ENCODE results near the gene NEDD8. TPM values are rescaled to one million over a fixed set of nuclear protein-coding genes. Genes with fewer than 3 reads are reported as not detected.

NEDD8 gene
- total and polyA plus RNA-seq, 2 donors (not counting 3 experiments of a cell fraction or from before 2014, with no cell fraction given): 243 to 316 TPM

GRCh38 chr14:24264298-24264697 is 32.1 kb upstream of the NEDD8 start:
- no peak for DNase-seq (ENCODE audit: low read depth, low spot score)
- peaks cover 2 to 18% of the 10 kb centered on the region in 2 experiments for H3K36me3 ChIP-seq (ENCODE audit: control insufficient read depth in 2 of 2, extremely low read depth in 1 of 2, insufficient read depth in 2 of 2, low read length in 2 of 2)
- H3K79me2 ChIP-seq (ENCODE audit: control insufficient read depth, insufficient read depth, low read length): no peaks in the 10 kb centered on the region
- dilution Hi-C loops (cut with MboI; ENCODE audit: extremely low pct_ligation_motif_present, low sequenced_read_pairs) (no loop called here), intact Hi-C loops (cut with micrococcal nuclease) (no loop called here)
- H3K9me1 ChIP-seq (replicated peaks; ENCODE audit: control insufficient read depth, extremely low read depth, insufficient read depth, low read length): no peaks in the 10 kb centered on the region
- no peak for FAIRE-seq
- no peak overlapping the region for H2AFZ ChIP-seq (ENCODE audit: low read depth, low read length)
- POLR2A ChIA-PET: no interaction called here
- H4K20me1 ChIP-seq (replicated peaks; ENCODE audit: control insufficient read depth, extremely low read depth, insufficient read depth, low read length): no peaks in the 10 kb centered on the region
- no peak overlapping the region for H3K9ac ChIP-seq (replicated peaks; ENCODE audit: extremely low read depth, insufficient read depth, low read length)
- H3K4me2 ChIP-seq (ENCODE audit: insufficient read depth, low read length): no peak overlapping the region
- no peaks in the 10 kb centered on the region for H3K4me1 ChIP-seq (ENCODE audit: control insufficient read depth, extremely low read depth, insufficient read depth, low read length)
- CTCF ChIA-PET: interaction anchor here (0.7 to 1.7 kb wide), 2 partner anchors 32 to 49 kb away, joined by 4 read pairs; partner anchors contain the start of gene MDP1
- no TSS peak for BruUV-seq (replicated peaks)
- H3K9me3 ChIP-seq (replicated peaks; ENCODE audit: control insufficient read depth, insufficient read depth, low read length): no peaks in the 10 kb centered on the region
- no peak overlapping the region for H3K27ac ChIP-seq (ENCODE audit: insufficient read depth, low read depth, low read length)
- TF ChIP-seq POLR2AphosphoS5 (IDR thresholded peaks at IDR 0.05; ENCODE audit: insufficient read depth, low read depth, low read length) (no peak), FOS (IDR thresholded peaks at IDR 0.05; ENCODE audit: borderline replicate concordance, insufficient read depth, low read length) (no peak), JUN (IDR thresholded peaks at IDR 0.05; ENCODE audit: borderline replicate concordance, insufficient read depth, insufficient read length, low read depth) (no peak), EZH2 (IDR thresholded peaks at IDR 0.05; ENCODE audit: borderline replicate concordance, low read depth, low read length, severe bottlenecking) (no peak), CTCF (IDR thresholded peaks at IDR 0.05; ENCODE audit: extremely low read depth in 1 of 2, insufficient read depth in 1 of 2, low read depth in 1 of 2, low read length in 2 of 2) (no peak), POLR2A (IDR thresholded peaks at IDR 0.05; ENCODE audit: low read depth, low read length) (no peak), MAX (IDR thresholded peaks at IDR 0.05; ENCODE audit: insufficient read depth, insufficient read length) (no peak), GATA2 (IDR thresholded peaks at IDR 0.05; ENCODE audit: insufficient read depth, insufficient read length, low read depth, low read length) (no peak), MYC (IDR thresholded peaks at IDR 0.05; ENCODE audit: low read depth, low read length) (no peak)
- no peak overlapping the region for H3K4me3 ChIP-seq (replicated peaks in 1 of 3; ENCODE audit: insufficient read depth in 1 of 3, low read depth in 1 of 3, low read length in 3 of 3)
- H3K27me3 ChIP-seq (ENCODE audit: control insufficient read depth in 2 of 2, insufficient read depth in 2 of 2, low read length in 2 of 2): no peaks in the 10 kb centered on the region

Data from endothelial cell of umbilical vein (primary cell).